Gastroesophageal sphincter (tissue), 4 donors: ENCODE results near the gene SNPH. TPM values are rescaled to one million over a fixed set of nuclear protein-coding genes. Genes with fewer than 3 reads are reported as not detected.
A peak's percentile ranks its signal among the peaks of the same experiment; 100 is the strongest.
"Not testable (repeated sequence)": the region's sequence is repeated elsewhere in the genome, so short reads cannot be mapped to it uniquely, and the experiment has no call there.

Experiments
- ATAC-seq: fragments of 150-250 bp; one replicate; pipeline ENCODE4 v1.9.1; 2016; ENCODE audit warnings: mild to moderate bottlenecking, moderate library complexity
- H3K27ac ChIP-seq, 4 donors: fragments of 200-600 bp; sonication (generic) in 3 of 4; 1 replicate in 3 of 4; 2 replicates in 1 of 4; pipeline ENCODE4 v1.5.1; 2016 to 2019
- H3K27me3 ChIP-seq: fragments of 200-600 bp; sonication (generic); one replicate; pipeline ENCODE4 v1.5.1; 2019
- H3K36me3 ChIP-seq, 2 donors: fragments of 200-600 bp; sonication (generic); one replicate each; pipeline ENCODE4 v1.5.1; 2019; ENCODE audit warnings: control low read depth in 1 of 2
- H3K4me1 ChIP-seq, 3 donors: fragments of 200-600 bp; sonication (generic); 1 replicate in 2 of 3; 2 replicates in 1 of 3; pipeline ENCODE4 v1.5.1; 2016 to 2019; ENCODE audit warnings: control low read depth in 2 of 3
- H3K4me3 ChIP-seq, 2 donors: fragments of 200-600 bp; sonication (generic); one replicate each; pipeline ENCODE4 v1.5.1; 2019; ENCODE audit warnings: mild to moderate bottlenecking in 1 of 2, moderate library complexity in 1 of 2
- H3K9me3 ChIP-seq, 3 donors: fragments of 200-600 bp; sonication (generic); one replicate each; pipeline ENCODE4 v1.5.1; 2017 to 2019; ENCODE audit warnings: control low read depth in 2 of 3
- EP300 ChIP-seq: sonication (generic); formaldehyde crosslinking; IDR thresholded peaks from one replicate; pipeline ENCODE4 v1.6.1; 2017; ENCODE audit warnings: antibody characterized with exemption, mild to moderate bottlenecking
- POLR2A ChIP-seq, 2 donors: fragments of 450-650 bp; IDR thresholded peaks; one replicate each; pipeline ENCODE4 v1.6.1; 2017; ENCODE audit warnings: antibody characterized with exemption in 2 of 2, mild to moderate bottlenecking in 2 of 2, moderate library complexity in 1 of 2
- POLR2AphosphoS5 ChIP-seq: sonication (generic); formaldehyde crosslinking; IDR thresholded peaks from one replicate; pipeline ENCODE4 v1.6.1; 2017; ENCODE audit warnings: antibody characterized with exemption
- WGBS, 2 donors: methylation state at CpG; one replicate each; pipeline ENCODE4 v1.1.5; 2018; ENCODE audit warnings: low coverage in 1 of 2; 5-methylcytosine and 5-hydroxymethylcytosine counted together
- total RNA-seq, 4 donors: library from RNA; depleted of rRNA; stranded (reverse); fragments of >200 nt; gene quantifications; one replicate each; pipeline ENCODE4 v1.1.0, GENCODE V29; 2016
- TF ChIP-seq, protein P1 (sequence below), 4 experiments: fragments of 200-600 bp in 2 of 4; fragments of 450-650 bp in 2 of 4; sonication (generic) in 1 of 4; IDR thresholded peaks; one replicate each; pipeline ENCODE4 v1.5.1; 2017 to 2019; ENCODE audit warnings: antibody characterized with exemption in 4 of 4, mild to moderate bottlenecking in 2 of 4, moderate library complexity in 2 of 4

The SNPH gene, protein sequence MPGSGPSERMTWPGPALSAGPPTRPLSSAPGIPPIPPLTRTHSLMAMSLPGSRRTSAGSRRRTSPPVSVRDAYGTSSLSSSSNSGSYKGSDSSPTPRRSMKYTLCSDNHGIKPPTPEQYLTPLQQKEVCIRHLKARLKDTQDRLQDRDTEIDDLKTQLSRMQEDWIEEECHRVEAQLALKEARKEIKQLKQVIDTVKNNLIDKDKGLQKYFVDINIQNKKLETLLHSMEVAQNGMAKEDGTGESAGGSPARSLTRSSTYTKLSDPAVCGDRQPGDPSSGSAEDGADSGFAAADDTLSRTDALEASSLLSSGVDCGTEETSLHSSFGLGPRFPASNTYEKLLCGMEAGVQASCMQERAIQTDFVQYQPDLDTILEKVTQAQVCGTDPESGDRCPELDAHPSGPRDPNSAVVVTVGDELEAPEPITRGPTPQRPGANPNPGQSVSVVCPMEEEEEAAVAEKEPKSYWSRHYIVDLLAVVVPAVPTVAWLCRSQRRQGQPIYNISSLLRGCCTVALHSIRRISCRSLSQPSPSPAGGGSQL
- 10 to 100 TPM in 3 of 4 donors, 1 to 10 TPM in 1; 9.8 to 31.6 (median 12.5) TPM for total RNA-seq

DNA sequence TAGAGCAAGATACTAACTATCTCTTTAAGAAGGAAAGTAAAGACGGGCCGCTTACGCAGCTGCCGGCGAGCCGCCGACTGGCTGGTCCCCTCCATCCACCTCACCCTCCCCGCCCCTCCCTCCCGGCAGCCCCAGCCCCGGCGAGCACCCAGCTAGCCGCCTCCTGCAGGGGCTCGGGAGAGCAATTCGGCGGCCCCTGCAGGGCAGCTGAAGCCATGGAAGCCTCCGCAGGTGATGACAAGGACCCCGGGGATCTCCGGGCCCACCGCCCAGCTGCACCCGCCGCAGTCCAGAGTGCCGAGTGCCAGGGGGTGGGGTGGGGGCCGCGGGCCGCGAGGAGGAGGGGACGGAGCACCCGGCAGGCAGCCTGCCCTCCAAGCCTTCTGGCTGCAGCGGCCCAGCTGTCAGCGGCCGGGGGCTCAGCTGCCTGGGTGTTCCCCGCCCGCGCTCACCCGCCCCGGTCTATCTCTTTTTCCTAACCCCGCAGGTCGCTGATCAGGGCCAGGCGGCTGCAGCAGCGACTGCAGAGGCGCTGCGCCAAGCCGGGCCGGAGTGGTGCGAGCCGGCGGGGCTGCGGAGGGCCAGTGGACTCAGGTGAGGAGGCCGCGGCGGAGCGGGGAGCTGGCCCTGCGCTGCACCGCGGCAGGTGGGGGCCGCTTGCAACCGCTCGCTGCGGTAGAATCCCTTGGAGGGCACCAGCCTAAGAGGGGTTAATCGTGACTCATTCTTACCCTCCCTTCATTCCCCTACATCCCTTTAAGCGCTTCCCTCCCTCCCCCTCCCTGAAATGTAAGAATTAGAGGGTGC, at the start of gene SNPH:
Gene SNPH (plus strand): TSS at position 128 of the 807 bp plus-strand sequence. CDS start 29,946 bp downstream, outside the sequence.
- no peak for TF ChIP-seq EP300
- WGBS, 2 donors, result no CpG with 5 or more reads among the region's 61 CpGs
- Histone ChIP-seq H3K27me3 (peaks cover 6% of the 10 kb centered on the region), H3K9me3 (no peaks in the 10 kb centered on the region), H3K27ac (peak within 1 kb of the TSS; percentile 31 to 88 (median 79)), H3K4me1 (peaks cover 0 to 25% (median 6%) of the 10 kb centered on the region in 3 donors), H3K36me3 (no peaks in the 10 kb centered on the region), H3K4me3 (peak within 1 kb of the TSS; percentile 68 to 90)
- peak; percentile 95 for ATAC-seq

DNA sequence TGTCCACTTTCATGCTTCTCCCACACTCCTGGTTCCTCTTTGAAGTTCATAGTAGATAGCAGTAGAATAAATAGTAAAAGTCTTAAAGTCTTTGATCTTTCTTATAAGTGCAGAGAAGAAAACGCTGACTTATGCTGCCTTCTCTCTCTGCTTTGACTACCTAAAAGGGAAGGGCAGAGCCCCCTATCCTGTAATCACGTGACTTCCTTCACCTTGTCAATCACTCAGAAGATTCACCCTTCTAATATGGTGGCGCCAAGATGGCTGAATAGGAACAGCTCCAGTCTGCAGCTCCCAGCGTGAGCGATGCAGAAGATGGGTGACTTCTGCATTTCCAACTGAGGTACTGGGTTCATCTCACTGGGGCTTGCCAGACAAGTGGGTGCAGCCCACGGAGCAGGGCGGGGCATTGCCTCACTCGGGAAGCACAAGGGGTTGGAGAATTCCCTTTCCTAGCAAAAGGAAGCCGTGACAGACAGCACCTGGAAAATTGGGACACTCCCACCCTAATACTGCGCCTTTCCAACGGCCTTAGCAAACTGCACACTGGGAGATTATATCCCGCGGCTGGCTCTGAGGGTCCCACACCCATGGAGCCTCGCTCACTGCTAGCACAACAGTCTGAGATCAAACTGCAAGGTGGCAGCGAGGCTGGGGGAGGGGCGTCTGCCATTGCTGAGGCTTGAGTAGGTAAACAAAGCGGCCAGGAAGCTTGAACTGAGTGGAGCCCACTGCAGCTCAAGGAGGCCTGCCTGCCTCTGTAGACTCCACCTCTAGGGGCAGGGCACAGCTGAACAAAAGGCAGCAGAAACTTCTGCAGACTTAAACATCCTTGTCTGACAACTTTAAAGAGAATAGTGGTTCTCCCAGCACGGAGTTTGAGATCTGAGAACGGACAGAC, 49.3 kb upstream of the SNPH start:
- WGBS, 2 donors, result 69 to 73% methylated on average over 4 to 5 of the region's 19 CpGs
- not testable (repeated sequence) for H3K4me1 ChIP-seq, H3K4me3 ChIP-seq

DNA sequence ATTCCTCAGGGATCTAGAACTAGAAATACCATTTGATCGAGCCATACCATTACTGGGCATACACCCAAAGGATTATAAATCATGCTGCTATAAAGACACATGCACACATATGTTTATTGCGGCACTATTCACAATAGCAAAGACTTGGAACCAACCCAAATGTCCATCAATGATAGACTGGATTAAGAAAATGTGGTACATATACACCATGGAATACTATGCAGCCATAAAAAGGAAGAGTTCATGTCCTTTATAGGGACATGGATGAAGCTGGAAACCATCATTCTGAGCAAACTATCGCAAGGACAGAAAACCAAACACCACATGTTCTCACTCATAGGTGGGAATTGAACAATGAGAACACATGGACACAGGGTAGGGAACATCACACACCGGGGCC, 43.3 kb upstream of the SNPH start:
- Histone ChIP-seq H3K27me3 (peaks cover 39% of the 10 kb centered on the region), H3K4me1 (peaks cover 0 to 20% (median 10%) of the 10 kb centered on the region in 3 donors)
- not testable (repeated sequence) for H3K36me3 ChIP-seq, H3K4me3 ChIP-seq, H3K9me3 ChIP-seq, ATAC-seq, H3K27ac ChIP-seq
- WGBS, 2 donors, result 69 to 91% methylated on average over 3 of the region's 4 CpGs

More for the DNA sequence above, 49.3 kb upstream of the SNPH start:
- not testable (repeated sequence) for ATAC-seq, H3K36me3 ChIP-seq, H3K9me3 ChIP-seq, H3K27ac ChIP-seq
- peaks cover 40% of the 10 kb centered on the region for H3K27me3 ChIP-seq

DNA sequence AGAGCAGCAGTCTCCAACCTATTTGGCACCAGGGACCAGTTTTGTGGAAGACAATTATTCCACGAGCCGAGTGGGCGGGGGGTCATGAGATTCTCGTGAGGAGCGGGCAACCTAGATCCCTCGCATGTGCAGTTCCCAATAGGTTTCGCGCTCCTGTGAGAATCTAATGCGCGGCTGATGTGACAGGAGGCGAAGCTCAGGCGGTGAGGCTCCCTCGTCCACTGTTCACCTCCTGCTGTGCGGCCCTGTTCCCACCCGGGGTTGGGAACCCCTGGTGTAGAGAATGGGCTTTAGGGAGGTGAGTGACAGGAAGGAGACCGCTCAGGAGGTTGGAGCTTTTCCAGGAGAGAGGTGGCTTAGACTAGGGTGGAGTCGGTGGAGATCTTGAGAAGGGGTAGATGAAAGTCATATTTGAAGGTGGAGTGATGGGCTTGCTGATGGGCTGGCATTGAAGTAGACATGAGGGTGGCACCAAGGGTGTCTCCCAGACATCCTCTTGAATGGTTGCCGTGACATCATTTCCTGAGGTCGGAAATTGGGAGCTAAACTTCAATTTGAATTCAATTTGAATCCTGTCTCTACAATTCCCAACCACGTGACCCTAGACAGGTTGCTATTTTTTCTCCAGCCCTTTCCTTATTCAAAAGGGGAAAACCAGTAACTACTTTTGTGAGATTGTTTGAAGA, 41.7 kb upstream of the SNPH start:
- no peak for TF ChIP-seq POLR2AphosphoS5
- TF ChIP-seq, protein P1, sequence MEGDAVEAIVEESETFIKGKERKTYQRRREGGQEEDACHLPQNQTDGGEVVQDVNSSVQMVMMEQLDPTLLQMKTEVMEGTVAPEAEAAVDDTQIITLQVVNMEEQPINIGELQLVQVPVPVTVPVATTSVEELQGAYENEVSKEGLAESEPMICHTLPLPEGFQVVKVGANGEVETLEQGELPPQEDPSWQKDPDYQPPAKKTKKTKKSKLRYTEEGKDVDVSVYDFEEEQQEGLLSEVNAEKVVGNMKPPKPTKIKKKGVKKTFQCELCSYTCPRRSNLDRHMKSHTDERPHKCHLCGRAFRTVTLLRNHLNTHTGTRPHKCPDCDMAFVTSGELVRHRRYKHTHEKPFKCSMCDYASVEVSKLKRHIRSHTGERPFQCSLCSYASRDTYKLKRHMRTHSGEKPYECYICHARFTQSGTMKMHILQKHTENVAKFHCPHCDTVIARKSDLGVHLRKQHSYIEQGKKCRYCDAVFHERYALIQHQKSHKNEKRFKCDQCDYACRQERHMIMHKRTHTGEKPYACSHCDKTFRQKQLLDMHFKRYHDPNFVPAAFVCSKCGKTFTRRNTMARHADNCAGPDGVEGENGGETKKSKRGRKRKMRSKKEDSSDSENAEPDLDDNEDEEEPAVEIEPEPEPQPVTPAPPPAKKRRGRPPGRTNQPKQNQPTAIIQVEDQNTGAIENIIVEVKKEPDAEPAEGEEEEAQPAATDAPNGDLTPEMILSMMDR (IDR thresholded peaks at IDR 0.05), result no peak
- WGBS, 2 donors, result 60 to 82% methylated on average over 5 to 7 of the region's 20 CpGs
- peaks cover 55% of the 10 kb centered on the region for H3K27me3 ChIP-seq

DNA sequence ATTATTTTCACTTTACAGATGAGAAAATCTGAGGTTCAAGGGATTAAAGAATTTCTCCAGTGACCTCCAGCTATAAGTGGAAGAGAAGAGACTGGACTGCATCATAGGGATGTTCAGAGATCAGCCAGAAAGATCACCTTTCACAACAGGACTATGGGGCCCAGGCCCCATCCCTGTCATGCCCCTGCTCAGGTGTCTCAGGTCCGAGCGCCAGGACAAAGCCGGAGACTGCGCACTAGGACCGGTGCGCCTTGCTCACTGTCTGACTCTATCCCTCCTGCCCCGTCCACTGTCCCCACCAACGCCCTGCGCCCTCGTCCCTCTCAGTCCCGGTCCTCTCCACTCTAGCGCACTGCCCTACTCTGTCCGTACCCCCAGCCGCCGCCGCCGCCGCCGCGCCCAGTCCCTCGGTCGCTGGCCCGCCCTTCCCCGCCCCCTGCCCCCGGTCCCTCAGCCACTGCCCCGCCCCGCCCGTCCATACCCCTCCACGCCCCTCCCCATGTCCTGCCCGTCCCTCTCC, 40.8 kb upstream of the SNPH start:
- no peaks in the 10 kb centered on the region for H3K9me3 ChIP-seq
- peaks cover 0 to 20% (median 10%) of the 10 kb centered on the region in 3 donors for H3K4me1 ChIP-seq
- peak; percentile 83 for ATAC-seq
- TF ChIP-seq POLR2A (IDR thresholded peaks at IDR 0.05) (peak in 1 of 2 donors; percentile 11), EP300 (no peak)
- WGBS, 2 donors, result 0% methylated on average over 7 to 14 of the region's 30 CpGs
- no peaks in the 10 kb centered on the region for H3K36me3 ChIP-seq
- peak overlapping the region in 2 of 4 donors; percentile 40 to 67 for H3K27ac ChIP-seq
- H3K4me3 ChIP-seq, result peak overlapping the region in 1 of 2 donors; percentile 63
- H3K27me3 ChIP-seq, result peaks cover 64% of the 10 kb centered on the region

More for the DNA sequence above, 41.7 kb upstream of the SNPH start:
- Histone ChIP-seq H3K27ac (no peak overlapping the region), H3K9me3 (no peaks in the 10 kb centered on the region), H3K4me3 (no peak overlapping the region), H3K4me1 (peaks cover 0 to 20% (median 10%) of the 10 kb centered on the region in 3 donors), H3K36me3 (no peaks in the 10 kb centered on the region)
- no peak for ATAC-seq
